HCT116 (cell line): ENCODE measurements around the gene DMWD. TPM values are rescaled to one million over a fixed set of nuclear protein-coding genes. Genes with fewer than 3 reads are reported as not detected.

ENCODE experiments used
- ATAC-seq: fragments of 200-7000 bp; cut with Tn5 transposase; 2 replicates; pipeline ENCODE4 v1.9.1; 2020; ENCODE audit warnings: mild to moderate bottlenecking, moderate library complexity
- BruUV-seq: library from RNA; stranded (reverse); fragments of 400-500 nt; replicated peaks from 2 replicates; lab custom pipeline; 2021; lab: Mats Ljungman, UMichigan
- CTCF ChIA-PET: fragments of 300-600 bp; sonication (Branson Sonifier 250); formaldehyde crosslinking; loops from one replicate; lab custom pipeline; 2021; ENCODE audit warnings: antibody characterized with exemption; lab: Charles Lee
- POLR2A ChIA-PET: fragments of 300-600, 350-600 bp; sonication (Branson Sonifier 250); formaldehyde crosslinking; loops from one replicate; lab custom pipeline; 2021; ENCODE audit warnings: antibody characterized with exemption; lab: Charles Lee
- RAD21 ChIA-PET, 2 experiments: fragments of 300-600 bp; sonication (Branson Sonifier 250); formaldehyde crosslinking; loops; one replicate each; lab custom pipeline; 2023; ENCODE audit warnings: low total read pairs in 2 of 2; ENCODE audit not compliant: uncharacterized antibody in 2 of 2, unreplicated experiment in 2 of 2, low non-redundant PET in 1 of 2; lab: Charles Lee
- DNase-seq: peaks from one replicate; pipeline ENCODE4 v3.0.0-alpha.2; 2010; ENCODE audit warnings: low read depth, low spot score
- H2AFZ ChIP-seq: fragments of 200-600 bp; shearing (Covaris generic), sonication (generic); 2 replicates; pipeline ENCODE4 v1.6.1; 2017; ENCODE audit warnings: low read depth, mixed run types, mixed read lengths, antibody characterized with exemption, low read length; ENCODE audit not compliant: poor library complexity, severe bottlenecking
- H3K27ac ChIP-seq: 2 replicates; pipeline ENCODE4 v1.5.1; 2012; ENCODE audit warnings: low read depth, low read length
- H3K27me3 ChIP-seq: fragments of 200-600 bp; sonication (generic); 2 replicates; pipeline ENCODE4 v1.6.1; 2016; ENCODE audit warnings: mixed run types, low read length, mixed read lengths; ENCODE audit not compliant: insufficient read depth
- H3K36me3 ChIP-seq, 2 experiments: fragments of 200-500 bp in 1 of 2; fragments of 200-600 bp in 1 of 2; sonication (Bioruptor generic) in 1 of 2; sonication (generic) in 1 of 2; 2 replicates each; pipeline versions ENCODE4 v1.5.1 to v1.6.1; 2014 to 2016; ENCODE audit warnings: low read length in 2 of 2, inconsistent platforms in 1 of 2, mixed read lengths in 1 of 2, mixed run types in 1 of 2; ENCODE audit not compliant: insufficient read depth in 2 of 2, control insufficient read depth in 1 of 2
- H3K4me1 ChIP-seq, 2 experiments: fragments of 200-600 bp in 1 of 2; sonication (generic) in 1 of 2; 2 replicates each; pipeline versions ENCODE4 v1.5.1 to v1.6.1; 2012 to 2017; ENCODE audit warnings: low read length in 2 of 2, inconsistent platforms in 1 of 2, mild to moderate bottlenecking in 1 of 2, mixed read lengths in 1 of 2, mixed run types in 1 of 2, moderate library complexity in 1 of 2; ENCODE audit not compliant: insufficient read depth in 2 of 2, control insufficient read depth in 1 of 2
- H3K4me2 ChIP-seq: fragments of 200-600 bp; sonication (generic); 2 replicates; pipeline ENCODE4 v1.6.1; 2017; ENCODE audit warnings: mixed run types, low read length, mixed read lengths
- H3K4me3 ChIP-seq, 2 experiments: fragments of 200-600 bp in 1 of 2; sonication (generic) in 1 of 2; replicated peaks in 1 of 2; 2 replicates each; pipeline ENCODE4 v1.5.1; 2011 to 2016; ENCODE audit warnings: low read length in 2 of 2, control low read depth in 1 of 2, low read depth in 1 of 2, mild to moderate bottlenecking in 1 of 2, mixed read lengths in 1 of 2, mixed run types in 1 of 2
- H3K79me2 ChIP-seq: fragments of 200-600 bp; sonication (generic); 2 replicates; pipeline ENCODE4 v1.6.1; 2017; ENCODE audit warnings: mild to moderate bottlenecking, mixed run types, low read length, moderate library complexity, mixed read lengths; ENCODE audit not compliant: insufficient read depth
- H3K9ac ChIP-seq: fragments of 200-600 bp; sonication (generic); 2 replicates; pipeline ENCODE4 v1.6.1; 2016; ENCODE audit warnings: low read length, mixed read lengths
- H3K9me2 ChIP-seq: fragments of 200-600 bp; sonication (generic), shearing (Covaris generic); 2 replicates; pipeline ENCODE4 v1.6.1; 2017; ENCODE audit warnings: mixed run types, mild to moderate bottlenecking, moderate library complexity; ENCODE audit not compliant: insufficient read depth
- H3K9me3 ChIP-seq, 2 experiments: fragments of 200-500 bp in 1 of 2; fragments of 200-600 bp in 1 of 2; sonication (Bioruptor generic) in 1 of 2; sonication (generic) in 1 of 2; 2 replicates each; pipeline ENCODE4 v1.6.1; 2014 to 2017; ENCODE audit warnings: low read length in 2 of 2, mixed read lengths in 2 of 2, inconsistent platforms in 1 of 2, low read depth in 1 of 2, mild to moderate bottlenecking in 1 of 2, mixed run types in 1 of 2, moderate library complexity in 1 of 2; ENCODE audit not compliant: control insufficient read depth in 1 of 2, insufficient read depth in 1 of 2
- H4K20me1 ChIP-seq: fragments of 200-600 bp; sonication (generic), shearing (Covaris generic); 2 replicates; pipeline ENCODE4 v1.6.1; 2017; ENCODE audit warnings: mixed run types, mild to moderate bottlenecking, moderate library complexity; ENCODE audit not compliant: insufficient read depth
- CBX3 ChIP-seq: IDR thresholded peaks from 2 replicates; pipeline ENCODE4 v1.6.1; 2012; ENCODE audit warnings: low read depth
- ELF1 ChIP-seq: IDR thresholded peaks from 2 replicates; pipeline ENCODE4 v1.6.1; 2012; ENCODE audit warnings: low read depth, borderline replicate concordance
- EZH2 ChIP-seq: fragments of 200-600 bp; sonication (generic); IDR thresholded peaks from 2 replicates; pipeline ENCODE4 v1.6.1; 2017; ENCODE audit warnings: antibody characterized with exemption, mixed run types
- MAX ChIP-seq: IDR thresholded peaks from 2 replicates; pipeline ENCODE4 v1.6.1; 2012
- POLR2A ChIP-seq: IDR thresholded peaks from 2 replicates; pipeline ENCODE4 v1.7.0; 2011; ENCODE audit warnings: borderline replicate concordance; ENCODE audit not compliant: insufficient read depth, insufficient read length; ENCODE audit errors: extremely low read depth
- POLR2AphosphoS5 ChIP-seq: IDR thresholded peaks from 2 replicates; pipeline ENCODE4 v1.6.1; 2011; ENCODE audit warnings: mild to moderate bottlenecking, low read depth, low read length, moderate library complexity
- RAD21 ChIP-seq: IDR thresholded peaks from 2 replicates; pipeline ENCODE4 v1.6.1; 2012; ENCODE audit warnings: low read depth, mild to moderate bottlenecking
- SIN3A ChIP-seq: IDR thresholded peaks from 2 replicates; pipeline ENCODE4 v1.6.1; 2012; ENCODE audit warnings: low read depth
- SP1 ChIP-seq: IDR thresholded peaks from 2 replicates; pipeline ENCODE4 v1.6.1; 2012; ENCODE audit warnings: low read depth
- SRF ChIP-seq: IDR thresholded peaks from 2 replicates; pipeline ENCODE4 v1.6.1; 2012; ENCODE audit warnings: low read depth
- YY1 ChIP-seq: IDR thresholded peaks from 2 replicates; pipeline ENCODE4 v1.6.1; 2011; ENCODE audit warnings: low read length, low read depth, moderate library complexity, mild to moderate bottlenecking; ENCODE audit not compliant: insufficient replicate concordance; ENCODE audit errors: extremely low read depth
- ZFX ChIP-seq: fragments of 450-650 bp; IDR thresholded peaks from 2 replicates; pipeline ENCODE4 v1.6.1; 2017
- ZNF274 ChIP-seq: fragments of 200-500 bp; sonication (Bioruptor generic); IDR thresholded peaks from 2 replicates; pipeline ENCODE4 v1.6.1; 2014; ENCODE audit warnings: mild to moderate bottlenecking, low read depth, low read length, inconsistent platforms
- intact Hi-C: fragments of 100-400 bp; cut with micrococcal nuclease; formaldehyde crosslinking; loops from 2 replicates; pipeline ENCODE4 v1.10.0; 2022
- total RNA-seq: library from RNA; stranded (reverse); gene quantifications from one replicate; pipeline ENCODE4 v1.2.1, GENCODE V29; 2021; ENCODE audit not compliant: unreplicated experiment
- TF ChIP-seq, protein P1 (sequence below): IDR thresholded peaks from 2 replicates; pipeline ENCODE4 v1.6.1; 2012; ENCODE audit warnings: low read depth
- TF ChIP-seq, protein P2 (sequence below), 3 experiments: fragments of 200-600 bp in 1 of 3; sonication (generic) in 1 of 3; IDR thresholded peaks in 2 of 3; conservative IDR thresholded peaks in 1 of 3; 2 replicates each; pipeline ENCODE4 v1.5.1; 2012 to 2017; ENCODE audit warnings: low read depth in 2 of 3, low read length in 2 of 3, antibody characterized with exemption in 1 of 3, borderline replicate concordance in 1 of 3, control low read depth in 1 of 3, mild to moderate bottlenecking in 1 of 3, mixed read lengths in 1 of 3, mixed run types in 1 of 3, moderate library complexity in 1 of 3; ENCODE audit not compliant: insufficient read depth in 1 of 3

The DMWD gene
- total RNA-seq, 1 experiment from 2014 or later, result 56.8 TPM

- Histone ChIP-seq H3K9me3 (no peaks in the 10 kb centered on the region), H3K79me2 (peaks cover 6% of the 10 kb centered on the region), H3K4me3 (no peak overlapping the region), H3K9ac (no peak overlapping the region), H3K9me2 (no peaks in the 10 kb centered on the region), H3K4me1 (peaks cover 25 to 37% of the 10 kb centered on the region in 2 experiments), H3K27me3 (no peaks in the 10 kb centered on the region), H3K4me2 (no peak overlapping the region), H4K20me1 (no peaks in the 10 kb centered on the region), H3K36me3 (peaks cover 10 to 13% of the 10 kb centered on the region in 2 experiments; a peak in 3 of 4 replicates), H3K27ac (no peak overlapping the region), H2AFZ (no peak overlapping the region)
- no TSS peak for BruUV-seq
- POLR2A ChIA-PET, result no interaction called here
- DNase-seq (no peak), ATAC-seq (no peak)
- RAD21 ChIA-PET, result no interaction called here
- intact Hi-C loops, result no loop called here
- TF ChIP-seq SIN3A, result no peak
- CTCF ChIA-PET, result no interaction called here
Measured at GRCh38 chr19:45785781-45786532, 6.7 kb downstream of the DMWD start.

DNA sequence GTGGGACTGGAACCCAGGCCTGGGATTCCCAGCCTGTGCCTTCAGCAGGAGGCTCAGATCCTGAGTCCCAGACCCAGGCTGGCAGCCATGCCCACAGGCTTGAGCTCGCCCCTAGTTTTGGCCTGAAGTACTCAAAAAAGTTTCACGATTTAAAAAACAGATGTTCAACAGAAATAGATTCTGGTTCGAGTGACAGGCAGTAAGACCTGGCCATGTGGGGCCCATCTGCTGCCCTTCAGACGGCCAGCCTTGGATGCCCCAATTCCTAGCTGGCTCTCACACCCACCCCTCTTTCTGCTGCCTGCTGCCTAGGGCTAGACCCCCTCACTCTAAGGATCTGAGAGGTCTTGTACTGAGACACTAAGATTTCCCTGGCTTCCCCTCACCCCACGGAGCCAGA lies 7.5 kb downstream of the DMWD start:
- ChIA-PET RAD21 (no interaction called here), POLR2A (no interaction called here), CTCF (no interaction called here)
- H3K79me2 ChIP-seq, result no peaks in the 10 kb centered on the region; the same call in 1 of the 2 replicates
- H3K9ac ChIP-seq, result no peak overlapping the region
- ATAC-seq (no peak), DNase-seq (no peak)
- BruUV-seq, result no TSS peak
- intact Hi-C loops, result no loop called here
- no peak overlapping the region for H2AFZ ChIP-seq
- H3K4me2 ChIP-seq, result no peak overlapping the region
- H3K9me2 ChIP-seq, result no peaks in the 10 kb centered on the region
- no peaks in the 10 kb centered on the region for H4K20me1 ChIP-seq
- no peak overlapping the region for H3K27ac ChIP-seq
- no peaks in the 10 kb centered on the region for H3K27me3 ChIP-seq
- H3K4me3 ChIP-seq, result no peak overlapping the region
- peaks cover 33 to 42% of the 10 kb centered on the region in 2 experiments for H3K4me1 ChIP-seq
- TF ChIP-seq RAD21, result no peak
- no peak for TF ChIP-seq ZFX
- no peak for TF ChIP-seq ELF1
- TF ChIP-seq YY1, result no peak
- no peak for TF ChIP-seq SRF
- TF ChIP-seq CBX3, result no peak
- TF ChIP-seq, protein P1, sequence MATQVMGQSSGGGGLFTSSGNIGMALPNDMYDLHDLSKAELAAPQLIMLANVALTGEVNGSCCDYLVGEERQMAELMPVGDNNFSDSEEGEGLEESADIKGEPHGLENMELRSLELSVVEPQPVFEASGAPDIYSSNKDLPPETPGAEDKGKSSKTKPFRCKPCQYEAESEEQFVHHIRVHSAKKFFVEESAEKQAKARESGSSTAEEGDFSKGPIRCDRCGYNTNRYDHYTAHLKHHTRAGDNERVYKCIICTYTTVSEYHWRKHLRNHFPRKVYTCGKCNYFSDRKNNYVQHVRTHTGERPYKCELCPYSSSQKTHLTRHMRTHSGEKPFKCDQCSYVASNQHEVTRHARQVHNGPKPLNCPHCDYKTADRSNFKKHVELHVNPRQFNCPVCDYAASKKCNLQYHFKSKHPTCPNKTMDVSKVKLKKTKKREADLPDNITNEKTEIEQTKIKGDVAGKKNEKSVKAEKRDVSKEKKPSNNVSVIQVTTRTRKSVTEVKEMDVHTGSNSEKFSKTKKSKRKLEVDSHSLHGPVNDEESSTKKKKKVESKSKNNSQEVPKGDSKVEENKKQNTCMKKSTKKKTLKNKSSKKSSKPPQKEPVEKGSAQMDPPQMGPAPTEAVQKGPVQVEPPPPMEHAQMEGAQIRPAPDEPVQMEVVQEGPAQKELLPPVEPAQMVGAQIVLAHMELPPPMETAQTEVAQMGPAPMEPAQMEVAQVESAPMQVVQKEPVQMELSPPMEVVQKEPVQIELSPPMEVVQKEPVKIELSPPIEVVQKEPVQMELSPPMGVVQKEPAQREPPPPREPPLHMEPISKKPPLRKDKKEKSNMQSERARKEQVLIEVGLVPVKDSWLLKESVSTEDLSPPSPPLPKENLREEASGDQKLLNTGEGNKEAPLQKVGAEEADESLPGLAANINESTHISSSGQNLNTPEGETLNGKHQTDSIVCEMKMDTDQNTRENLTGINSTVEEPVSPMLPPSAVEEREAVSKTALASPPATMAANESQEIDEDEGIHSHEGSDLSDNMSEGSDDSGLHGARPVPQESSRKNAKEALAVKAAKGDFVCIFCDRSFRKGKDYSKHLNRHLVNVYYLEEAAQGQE, result no peak
- no peak for TF ChIP-seq ZNF274
- TF ChIP-seq EZH2, result no peak
- TF ChIP-seq SP1, result no peak
- TF ChIP-seq POLR2A, result no peak
- TF ChIP-seq POLR2AphosphoS5, result no peak
- TF ChIP-seq, protein P2, sequence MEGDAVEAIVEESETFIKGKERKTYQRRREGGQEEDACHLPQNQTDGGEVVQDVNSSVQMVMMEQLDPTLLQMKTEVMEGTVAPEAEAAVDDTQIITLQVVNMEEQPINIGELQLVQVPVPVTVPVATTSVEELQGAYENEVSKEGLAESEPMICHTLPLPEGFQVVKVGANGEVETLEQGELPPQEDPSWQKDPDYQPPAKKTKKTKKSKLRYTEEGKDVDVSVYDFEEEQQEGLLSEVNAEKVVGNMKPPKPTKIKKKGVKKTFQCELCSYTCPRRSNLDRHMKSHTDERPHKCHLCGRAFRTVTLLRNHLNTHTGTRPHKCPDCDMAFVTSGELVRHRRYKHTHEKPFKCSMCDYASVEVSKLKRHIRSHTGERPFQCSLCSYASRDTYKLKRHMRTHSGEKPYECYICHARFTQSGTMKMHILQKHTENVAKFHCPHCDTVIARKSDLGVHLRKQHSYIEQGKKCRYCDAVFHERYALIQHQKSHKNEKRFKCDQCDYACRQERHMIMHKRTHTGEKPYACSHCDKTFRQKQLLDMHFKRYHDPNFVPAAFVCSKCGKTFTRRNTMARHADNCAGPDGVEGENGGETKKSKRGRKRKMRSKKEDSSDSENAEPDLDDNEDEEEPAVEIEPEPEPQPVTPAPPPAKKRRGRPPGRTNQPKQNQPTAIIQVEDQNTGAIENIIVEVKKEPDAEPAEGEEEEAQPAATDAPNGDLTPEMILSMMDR (IDR thresholded peaks at IDR 0.05 in 2 of 3, conservative IDR thresholded peaks at IDR 0.05 in 1 of 3; ENCODE audit: borderline replicate concordance in 1 of 3, insufficient read depth in 1 of 3, low read depth in 2 of 3, low read length in 2 of 3), result no peak
- TF ChIP-seq MAX, result no peak
- H3K9me3 ChIP-seq, result no peaks in the 10 kb centered on the region
- H3K36me3 ChIP-seq, result peaks cover 7 to 13% of the 10 kb centered on the region in 2 experiments; a peak in 3 of 4 replicates
